HCT116 (cell line): ENCODE results near the gene RAD21L1. TPM values are rescaled to one million over a fixed set of nuclear protein-coding genes. Genes with fewer than 3 reads are reported as not detected.
A peak's percentile ranks its signal among the peaks of the same experiment; 100 is the strongest.

ENCODE experiments used
- ATAC-seq: fragments of 200-7000 bp; cut with Tn5 transposase; 2 replicates; pipeline ENCODE4 v1.9.1; 2020; ENCODE audit warnings: mild to moderate bottlenecking, moderate library complexity
- BruUV-seq: library from RNA; stranded (reverse); fragments of 400-500 nt; replicated peaks from 2 replicates; lab custom pipeline; 2021; lab: Mats Ljungman, UMichigan
- CTCF ChIA-PET: fragments of 300-600 bp; sonication (Branson Sonifier 250); formaldehyde crosslinking; loops from one replicate; lab custom pipeline; 2021; ENCODE audit warnings: antibody characterized with exemption; lab: Charles Lee
- POLR2A ChIA-PET: fragments of 300-600, 350-600 bp; sonication (Branson Sonifier 250); formaldehyde crosslinking; loops from one replicate; lab custom pipeline; 2021; ENCODE audit warnings: antibody characterized with exemption; lab: Charles Lee
- RAD21 ChIA-PET, 2 experiments: fragments of 300-600 bp; sonication (Branson Sonifier 250); formaldehyde crosslinking; loops; one replicate each; lab custom pipeline; 2023; ENCODE audit warnings: low total read pairs in 2 of 2; ENCODE audit not compliant: uncharacterized antibody in 2 of 2, unreplicated experiment in 2 of 2, low non-redundant PET in 1 of 2; lab: Charles Lee
- DNase-seq: peaks from one replicate; pipeline ENCODE4 v3.0.0-alpha.2; 2010; ENCODE audit warnings: low read depth, low spot score
- H2AFZ ChIP-seq: fragments of 200-600 bp; shearing (Covaris generic), sonication (generic); 2 replicates; pipeline ENCODE4 v1.6.1; 2017; ENCODE audit warnings: low read depth, mixed run types, mixed read lengths, antibody characterized with exemption, low read length; ENCODE audit not compliant: poor library complexity, severe bottlenecking
- H3K27ac ChIP-seq: 2 replicates; pipeline ENCODE4 v1.5.1; 2012; ENCODE audit warnings: low read depth, low read length
- H3K27me3 ChIP-seq: fragments of 200-600 bp; sonication (generic); 2 replicates; pipeline ENCODE4 v1.6.1; 2016; ENCODE audit warnings: mixed run types, low read length, mixed read lengths; ENCODE audit not compliant: insufficient read depth
- H3K36me3 ChIP-seq, 2 experiments: fragments of 200-500 bp in 1 of 2; fragments of 200-600 bp in 1 of 2; sonication (Bioruptor generic) in 1 of 2; sonication (generic) in 1 of 2; 2 replicates each; pipeline versions ENCODE4 v1.5.1 to v1.6.1; 2014 to 2016; ENCODE audit warnings: low read length in 2 of 2, inconsistent platforms in 1 of 2, mixed read lengths in 1 of 2, mixed run types in 1 of 2; ENCODE audit not compliant: insufficient read depth in 2 of 2, control insufficient read depth in 1 of 2
- H3K4me1 ChIP-seq, 2 experiments: fragments of 200-600 bp in 1 of 2; sonication (generic) in 1 of 2; 2 replicates each; pipeline versions ENCODE4 v1.5.1 to v1.6.1; 2012 to 2017; ENCODE audit warnings: low read length in 2 of 2, inconsistent platforms in 1 of 2, mild to moderate bottlenecking in 1 of 2, mixed read lengths in 1 of 2, mixed run types in 1 of 2, moderate library complexity in 1 of 2; ENCODE audit not compliant: insufficient read depth in 2 of 2, control insufficient read depth in 1 of 2
- H3K4me2 ChIP-seq: fragments of 200-600 bp; sonication (generic); 2 replicates; pipeline ENCODE4 v1.6.1; 2017; ENCODE audit warnings: mixed run types, low read length, mixed read lengths
- H3K4me3 ChIP-seq, 2 experiments: fragments of 200-600 bp in 1 of 2; sonication (generic) in 1 of 2; replicated peaks in 1 of 2; 2 replicates each; pipeline ENCODE4 v1.5.1; 2011 to 2016; ENCODE audit warnings: low read length in 2 of 2, control low read depth in 1 of 2, low read depth in 1 of 2, mild to moderate bottlenecking in 1 of 2, mixed read lengths in 1 of 2, mixed run types in 1 of 2
- H3K79me2 ChIP-seq: fragments of 200-600 bp; sonication (generic); 2 replicates; pipeline ENCODE4 v1.6.1; 2017; ENCODE audit warnings: mild to moderate bottlenecking, mixed run types, low read length, moderate library complexity, mixed read lengths; ENCODE audit not compliant: insufficient read depth
- H3K9ac ChIP-seq: fragments of 200-600 bp; sonication (generic); 2 replicates; pipeline ENCODE4 v1.6.1; 2016; ENCODE audit warnings: low read length, mixed read lengths
- H3K9me2 ChIP-seq: fragments of 200-600 bp; sonication (generic), shearing (Covaris generic); 2 replicates; pipeline ENCODE4 v1.6.1; 2017; ENCODE audit warnings: mixed run types, mild to moderate bottlenecking, moderate library complexity; ENCODE audit not compliant: insufficient read depth
- H3K9me3 ChIP-seq, 2 experiments: fragments of 200-500 bp in 1 of 2; fragments of 200-600 bp in 1 of 2; sonication (Bioruptor generic) in 1 of 2; sonication (generic) in 1 of 2; 2 replicates each; pipeline ENCODE4 v1.6.1; 2014 to 2017; ENCODE audit warnings: low read length in 2 of 2, mixed read lengths in 2 of 2, inconsistent platforms in 1 of 2, low read depth in 1 of 2, mild to moderate bottlenecking in 1 of 2, mixed run types in 1 of 2, moderate library complexity in 1 of 2; ENCODE audit not compliant: control insufficient read depth in 1 of 2, insufficient read depth in 1 of 2
- H4K20me1 ChIP-seq: fragments of 200-600 bp; sonication (generic), shearing (Covaris generic); 2 replicates; pipeline ENCODE4 v1.6.1; 2017; ENCODE audit warnings: mixed run types, mild to moderate bottlenecking, moderate library complexity; ENCODE audit not compliant: insufficient read depth
- ATF3 ChIP-seq: IDR thresholded peaks from 2 replicates; pipeline ENCODE4 v1.6.1; 2012
- CBX3 ChIP-seq: IDR thresholded peaks from 2 replicates; pipeline ENCODE4 v1.6.1; 2012; ENCODE audit warnings: low read depth
- CEBPB ChIP-seq: IDR thresholded peaks from 2 replicates; pipeline ENCODE4 v1.6.1; 2012; ENCODE audit warnings: low read depth
- CTCF ChIP-seq, 3 experiments: fragments of 200-600 bp in 1 of 3; sonication (generic) in 1 of 3; IDR thresholded peaks in 2 of 3; conservative IDR thresholded peaks in 1 of 3; 2 replicates each; pipeline ENCODE4 v1.5.1; 2012 to 2017; ENCODE audit warnings: low read depth in 2 of 3, low read length in 2 of 3, antibody characterized with exemption in 1 of 3, borderline replicate concordance in 1 of 3, control low read depth in 1 of 3, mild to moderate bottlenecking in 1 of 3, mixed read lengths in 1 of 3, mixed run types in 1 of 3, moderate library complexity in 1 of 3; ENCODE audit not compliant: insufficient read depth in 1 of 3
- EGR1 ChIP-seq: IDR thresholded peaks from 2 replicates; pipeline ENCODE4 v1.6.1; 2012; ENCODE audit warnings: low read depth
- ELF1 ChIP-seq: IDR thresholded peaks from 2 replicates; pipeline ENCODE4 v1.6.1; 2012; ENCODE audit warnings: low read depth, borderline replicate concordance
- EZH2 ChIP-seq: fragments of 200-600 bp; sonication (generic); IDR thresholded peaks from 2 replicates; pipeline ENCODE4 v1.6.1; 2017; ENCODE audit warnings: antibody characterized with exemption, mixed run types
- FOSL1 ChIP-seq: IDR thresholded peaks from 2 replicates; pipeline ENCODE4 v1.6.1; 2012; ENCODE audit warnings: low read depth
- MAX ChIP-seq: IDR thresholded peaks from 2 replicates; pipeline ENCODE4 v1.6.1; 2012
- POLR2A ChIP-seq: IDR thresholded peaks from 2 replicates; pipeline ENCODE4 v1.7.0; 2011; ENCODE audit warnings: borderline replicate concordance; ENCODE audit not compliant: insufficient read depth, insufficient read length; ENCODE audit errors: extremely low read depth
- POLR2AphosphoS5 ChIP-seq: IDR thresholded peaks from 2 replicates; pipeline ENCODE4 v1.6.1; 2011; ENCODE audit warnings: mild to moderate bottlenecking, low read depth, low read length, moderate library complexity
- RAD21 ChIP-seq: IDR thresholded peaks from 2 replicates; pipeline ENCODE4 v1.6.1; 2012; ENCODE audit warnings: low read depth, mild to moderate bottlenecking
- SIN3A ChIP-seq: IDR thresholded peaks from 2 replicates; pipeline ENCODE4 v1.6.1; 2012; ENCODE audit warnings: low read depth
- SP1 ChIP-seq: IDR thresholded peaks from 2 replicates; pipeline ENCODE4 v1.6.1; 2012; ENCODE audit warnings: low read depth
- SRF ChIP-seq: IDR thresholded peaks from 2 replicates; pipeline ENCODE4 v1.6.1; 2012; ENCODE audit warnings: low read depth
- TCF7L2 ChIP-seq: IDR thresholded peaks from 2 replicates; pipeline ENCODE4 v1.7.0; 2011; ENCODE audit warnings: borderline replicate concordance, inconsistent platforms; ENCODE audit not compliant: insufficient read depth, insufficient read length; ENCODE audit errors: extremely low read depth
- YY1 ChIP-seq: IDR thresholded peaks from 2 replicates; pipeline ENCODE4 v1.6.1; 2011; ENCODE audit warnings: low read length, low read depth, moderate library complexity, mild to moderate bottlenecking; ENCODE audit not compliant: insufficient replicate concordance; ENCODE audit errors: extremely low read depth
- ZBTB33 ChIP-seq: IDR thresholded peaks from 2 replicates; pipeline ENCODE4 v1.6.1; 2011; ENCODE audit warnings: mild to moderate bottlenecking, low read length, moderate library complexity; ENCODE audit not compliant: insufficient replicate concordance; ENCODE audit errors: extremely low read depth
- ZFX ChIP-seq: fragments of 450-650 bp; IDR thresholded peaks from 2 replicates; pipeline ENCODE4 v1.6.1; 2017
- ZNF274 ChIP-seq: fragments of 200-500 bp; sonication (Bioruptor generic); IDR thresholded peaks from 2 replicates; pipeline ENCODE4 v1.6.1; 2014; ENCODE audit warnings: mild to moderate bottlenecking, low read depth, low read length, inconsistent platforms
- intact Hi-C: fragments of 100-400 bp; cut with micrococcal nuclease; formaldehyde crosslinking; loops from 2 replicates; pipeline ENCODE4 v1.10.0; 2022
- total RNA-seq: library from RNA; stranded (reverse); gene quantifications from one replicate; pipeline ENCODE4 v1.2.1, GENCODE V29; 2021; ENCODE audit not compliant: unreplicated experiment

Gene RAD21L1
- total RNA-seq, 1 experiment from 2014 or later: 0.17 TPM

GRCh38 chr20:1215386-1216170 is 10.3 kb upstream of the RAD21L1 start:
- Histone ChIP-seq H3K27me3 (no peaks in the 10 kb centered on the region), H3K4me1 (peaks cover 6 to 19% of the 10 kb centered on the region in 2 experiments; a peak in 3 of 4 replicates), H3K79me2 (no peaks in the 10 kb centered on the region), H3K27ac (no peak overlapping the region), H3K9ac (no peak overlapping the region), H3K9me3 (no peaks in the 10 kb centered on the region), H3K4me2 (peak overlapping the region; percentile 28; the same call in 1 of the 2 replicates), H3K36me3 (no peaks in the 10 kb centered on the region), H3K9me2 (no peaks in the 10 kb centered on the region), H2AFZ (no peak overlapping the region), H4K20me1 (no peaks in the 10 kb centered on the region), H3K4me3 (no peak overlapping the region)
- ChIA-PET RAD21 (no interaction called here), CTCF (no interaction called here), POLR2A (no interaction called here)
- TF ChIP-seq CTCF (IDR thresholded peaks at IDR 0.05 in 2 of 3, conservative IDR thresholded peaks at IDR 0.05 in 1 of 3; ENCODE audit: borderline replicate concordance in 1 of 3, insufficient read depth in 1 of 3, low read depth in 2 of 3, low read length in 2 of 3): no peak
- TF ChIP-seq ZBTB33: no peak
- no peak for TF ChIP-seq EGR1
- TF ChIP-seq SRF: no peak
- no peak for TF ChIP-seq ELF1
- TF ChIP-seq YY1: no peak
- no peak for TF ChIP-seq ZNF274
- no peak for TF ChIP-seq TCF7L2
- no peak for TF ChIP-seq EZH2
- TF ChIP-seq SIN3A: no peak
- no peak for TF ChIP-seq ZFX
- no peak for TF ChIP-seq SP1
- TF ChIP-seq POLR2AphosphoS5: no peak
- no peak for TF ChIP-seq CEBPB
- TF ChIP-seq RAD21: no peak
- no peak; the same call in 1 of the 2 replicates for TF ChIP-seq ATF3
- no peak for TF ChIP-seq POLR2A
- TF ChIP-seq CBX3: no peak
- TF ChIP-seq FOSL1: no peak
- no peak for TF ChIP-seq MAX
- DNase-seq (no peak), ATAC-seq (no peak)
- intact Hi-C loops: loop anchor here (10.0 kb wide), 3 partner anchors 101 to 249 kb away; partner anchors contain the start of genes NSFL1C and PSMF1
- no TSS peak for BruUV-seq
